OCI-LY3 (cell line): Measurements from ENCODE around the gene DOCK2.

Source experiments
- H2AFZ ChIP-seq: fragments of 200-600, 300-600 bp; shearing (Covaris generic); 2 replicates; pipeline ENCODE4 v1.6.0; 2014; ENCODE audit warnings: antibody characterized with exemption, low read depth, low read length
- H3K27ac ChIP-seq: fragments of 200-600, 300-600 bp; sonication (generic); 2 replicates; pipeline ENCODE4 v1.5.1; 2014; ENCODE audit warnings: mild to moderate bottlenecking, low read length, moderate library complexity, mixed read lengths
- H3K27me3 ChIP-seq: fragments of 200-600, 300-600 bp; sonication (generic); 2 replicates; pipeline ENCODE4 v1.6.1; 2014; ENCODE audit warnings: low read depth, low read length, mixed read lengths
- H3K36me3 ChIP-seq: fragments of 200-600, 300-600 bp; sonication (generic); replicated peaks from 2 replicates; pipeline ENCODE3; 2014; ENCODE audit warnings: low read depth, low read length, mixed read lengths
- H3K4me1 ChIP-seq: fragments of 300-600, 200-600 bp; sonication (generic); 2 replicates; pipeline ENCODE4 v1.6.1; 2014; ENCODE audit warnings: low read length, mixed read lengths
- H3K4me2 ChIP-seq: fragments of 200-600, 300-600 bp; sonication (generic); 2 replicates; pipeline ENCODE4 v1.6.1; 2014; ENCODE audit warnings: low read length, mixed read lengths
- H3K4me3 ChIP-seq: fragments of 300-600, 200-600 bp; sonication (generic); 2 replicates; pipeline ENCODE4 v1.5.1; 2014; ENCODE audit warnings: antibody characterized with exemption, mild to moderate bottlenecking, low read length, moderate library complexity
- H3K79me2 ChIP-seq: fragments of 300-600, 200-600 bp; shearing (Covaris generic); 2 replicates; pipeline ENCODE4 v1.6.1; 2014; ENCODE audit warnings: mild to moderate bottlenecking, low read length, mixed read lengths
- H3K9ac ChIP-seq: fragments of 300-600, 200-600 bp; shearing (Covaris generic); 2 replicates; pipeline ENCODE4 v1.6.0; 2014; ENCODE audit warnings: mild to moderate bottlenecking, low read length, moderate library complexity
- H3K9me3 ChIP-seq: fragments of 200-600, 300-600 bp; shearing (Covaris generic); 2 replicates; pipeline ENCODE4 v1.6.1; 2014; ENCODE audit warnings: low read length, mixed read lengths; ENCODE audit not compliant: insufficient read depth
- H4K20me1 ChIP-seq: fragments of 200-600, 300-600 bp; sonication (generic); 2 replicates; pipeline ENCODE4 v1.6.1; 2016; ENCODE audit warnings: low read length, mixed read lengths; ENCODE audit not compliant: insufficient read depth
- EZH2phosphoT487 ChIP-seq: fragments of 200-600 bp; shearing (Covaris generic); IDR thresholded peaks from 2 replicates; pipeline ENCODE4 v1.6.1; 2018; ENCODE audit warnings: antibody characterized with exemption, mixed run types, low read depth
- TF ChIP-seq, protein P1 (sequence below): fragments of 200-600, 300-600 bp; sonication (generic); IDR thresholded peaks from 2 replicates; pipeline ENCODE4 v1.5.1; 2014; ENCODE audit warnings: antibody characterized with exemption, low read length, low read depth

DOCK2 gene

DNA sequence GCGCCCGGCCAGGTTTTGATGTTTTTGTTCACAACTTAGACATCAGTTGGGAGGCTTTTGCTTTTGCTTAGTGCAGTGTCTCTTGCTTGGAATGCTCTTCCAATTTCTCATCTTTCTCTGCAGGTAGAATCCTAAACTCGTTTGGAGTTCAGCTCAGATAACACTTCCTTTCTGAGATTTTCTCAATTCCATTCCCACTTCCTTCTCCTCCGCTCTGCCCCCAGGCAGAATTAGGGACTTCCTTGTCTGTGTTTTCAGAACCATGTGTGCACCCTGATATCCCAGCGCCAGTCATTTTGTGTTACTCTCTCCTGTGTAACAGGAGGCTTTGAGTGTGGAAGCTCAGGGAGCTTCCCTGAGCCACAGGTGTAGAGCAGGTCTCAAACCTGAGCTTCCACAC, 172.2 kb downstream of the DOCK2 start:
- Histone ChIP-seq H3K9me3 (no peaks in the 10 kb centered on the region), H4K20me1 (peaks cover 30% of the 10 kb centered on the region), H3K4me3 (no peak overlapping the region), H3K4me1 (peaks cover 46% of the 10 kb centered on the region), H3K9ac (no peak overlapping the region), H3K79me2 (no peaks in the 10 kb centered on the region), H3K36me3 (peaks cover 34% of the 10 kb centered on the region), H3K27ac (peak overlapping the region; percentile 2; the same call in 1 of the 2 replicates), H2AFZ (no peak overlapping the region), H3K27me3 (no peaks in the 10 kb centered on the region), H3K4me2 (peak overlapping the region; percentile 19)
- TF ChIP-seq EZH2phosphoT487, result no peak
- TF ChIP-seq, protein P1, sequence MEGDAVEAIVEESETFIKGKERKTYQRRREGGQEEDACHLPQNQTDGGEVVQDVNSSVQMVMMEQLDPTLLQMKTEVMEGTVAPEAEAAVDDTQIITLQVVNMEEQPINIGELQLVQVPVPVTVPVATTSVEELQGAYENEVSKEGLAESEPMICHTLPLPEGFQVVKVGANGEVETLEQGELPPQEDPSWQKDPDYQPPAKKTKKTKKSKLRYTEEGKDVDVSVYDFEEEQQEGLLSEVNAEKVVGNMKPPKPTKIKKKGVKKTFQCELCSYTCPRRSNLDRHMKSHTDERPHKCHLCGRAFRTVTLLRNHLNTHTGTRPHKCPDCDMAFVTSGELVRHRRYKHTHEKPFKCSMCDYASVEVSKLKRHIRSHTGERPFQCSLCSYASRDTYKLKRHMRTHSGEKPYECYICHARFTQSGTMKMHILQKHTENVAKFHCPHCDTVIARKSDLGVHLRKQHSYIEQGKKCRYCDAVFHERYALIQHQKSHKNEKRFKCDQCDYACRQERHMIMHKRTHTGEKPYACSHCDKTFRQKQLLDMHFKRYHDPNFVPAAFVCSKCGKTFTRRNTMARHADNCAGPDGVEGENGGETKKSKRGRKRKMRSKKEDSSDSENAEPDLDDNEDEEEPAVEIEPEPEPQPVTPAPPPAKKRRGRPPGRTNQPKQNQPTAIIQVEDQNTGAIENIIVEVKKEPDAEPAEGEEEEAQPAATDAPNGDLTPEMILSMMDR, result no peak

- Histone ChIP-seq H3K36me3 (peaks cover 32% of the 10 kb centered on the region), H3K9me3 (no peaks in the 10 kb centered on the region), H3K27ac (no peak overlapping the region), H2AFZ (no peak overlapping the region), H3K4me2 (no peak overlapping the region), H4K20me1 (peaks cover 32% of the 10 kb centered on the region), H3K79me2 (no peaks in the 10 kb centered on the region), H3K4me1 (peaks cover 34% of the 10 kb centered on the region), H3K4me3 (no peak overlapping the region), H3K9ac (no peak overlapping the region), H3K27me3 (no peaks in the 10 kb centered on the region)
- no peak for TF ChIP-seq EZH2phosphoT487
- TF ChIP-seq, protein P1, result no peak
Observed at GRCh38 chr5:169810524-169810923, 173.4 kb downstream of the DOCK2 start.

- Histone ChIP-seq H3K4me2 (no peak overlapping the region), H3K27ac (no peak overlapping the region)
Observed at GRCh38 chr5:169811023-169811422, 173.9 kb downstream of the DOCK2 start.

GRCh38 chr5:169811680-169812079, 174.6 kb downstream of the DOCK2 start:
- H3K27me3 ChIP-seq, result no peaks in the 10 kb centered on the region
- H3K9ac ChIP-seq, result no peak overlapping the region
- H2AFZ ChIP-seq, result no peak overlapping the region
- no peak overlapping the region for H3K27ac ChIP-seq
- H3K9me3 ChIP-seq, result no peaks in the 10 kb centered on the region
- H3K4me1 ChIP-seq, result peaks cover 23% of the 10 kb centered on the region
- H3K36me3 ChIP-seq, result peaks cover 32% of the 10 kb centered on the region
- peaks cover 37% of the 10 kb centered on the region for H4K20me1 ChIP-seq
- H3K79me2 ChIP-seq, result no peaks in the 10 kb centered on the region
- TF ChIP-seq, protein P1, result no peak
- no peak for TF ChIP-seq EZH2phosphoT487
- no peak overlapping the region for H3K4me2 ChIP-seq
- no peak overlapping the region for H3K4me3 ChIP-seq

More at GRCh38 chr5:169811023-169811422, 173.9 kb downstream of the DOCK2 start:
- Histone ChIP-seq H2AFZ (no peak overlapping the region), H3K4me1 (peaks cover 29% of the 10 kb centered on the region), H3K4me3 (no peak overlapping the region), H3K79me2 (no peaks in the 10 kb centered on the region), H3K36me3 (peaks cover 32% of the 10 kb centered on the region), H3K9me3 (no peaks in the 10 kb centered on the region), H4K20me1 (peaks cover 32% of the 10 kb centered on the region), H3K9ac (no peak overlapping the region), H3K27me3 (no peaks in the 10 kb centered on the region)
- TF ChIP-seq, protein P1, result no peak
- TF ChIP-seq EZH2phosphoT487, result no peak
